WI38 (cell line): ENCODE results near the gene DCDC2.
"Not testable (repeated sequence)": the region's sequence is repeated elsewhere in the genome, so short reads cannot be mapped to it uniquely, and the experiment has no call there.

ENCODE experiments used
- H3K4me3 ChIP-seq: 2 replicates; pipeline ENCODE4 v1.5.1; 2011; ENCODE audit warnings: low read depth, mild to moderate bottlenecking, control low read depth, low read length
- TF ChIP-seq, protein P1 (sequence below): IDR thresholded peaks from 2 replicates; pipeline ENCODE4 v1.5.1; 2012; ENCODE audit warnings: low read depth, mild to moderate bottlenecking, control low read depth, low read length

Gene DCDC2

DNA sequence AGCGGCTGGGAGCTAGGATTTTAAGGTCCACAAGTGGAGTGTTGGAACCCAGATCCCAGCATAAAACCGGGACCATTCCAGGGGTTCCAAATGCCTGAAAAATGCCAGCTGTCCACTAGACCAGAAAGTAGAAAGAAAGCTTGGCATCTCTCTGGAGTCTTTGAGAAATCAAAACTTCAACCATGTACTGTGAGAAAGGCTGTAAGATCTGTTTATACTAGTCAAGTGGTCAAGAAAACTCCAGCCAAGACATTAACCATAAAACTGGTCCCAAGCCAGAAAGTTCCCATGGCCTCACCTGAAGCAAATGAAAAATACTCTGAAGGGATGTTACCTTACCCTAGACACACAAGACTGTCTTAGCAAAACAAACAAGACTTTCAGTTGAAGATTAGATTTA lies 112.6 kb downstream of the DCDC2 start:
- TF ChIP-seq, protein P1, sequence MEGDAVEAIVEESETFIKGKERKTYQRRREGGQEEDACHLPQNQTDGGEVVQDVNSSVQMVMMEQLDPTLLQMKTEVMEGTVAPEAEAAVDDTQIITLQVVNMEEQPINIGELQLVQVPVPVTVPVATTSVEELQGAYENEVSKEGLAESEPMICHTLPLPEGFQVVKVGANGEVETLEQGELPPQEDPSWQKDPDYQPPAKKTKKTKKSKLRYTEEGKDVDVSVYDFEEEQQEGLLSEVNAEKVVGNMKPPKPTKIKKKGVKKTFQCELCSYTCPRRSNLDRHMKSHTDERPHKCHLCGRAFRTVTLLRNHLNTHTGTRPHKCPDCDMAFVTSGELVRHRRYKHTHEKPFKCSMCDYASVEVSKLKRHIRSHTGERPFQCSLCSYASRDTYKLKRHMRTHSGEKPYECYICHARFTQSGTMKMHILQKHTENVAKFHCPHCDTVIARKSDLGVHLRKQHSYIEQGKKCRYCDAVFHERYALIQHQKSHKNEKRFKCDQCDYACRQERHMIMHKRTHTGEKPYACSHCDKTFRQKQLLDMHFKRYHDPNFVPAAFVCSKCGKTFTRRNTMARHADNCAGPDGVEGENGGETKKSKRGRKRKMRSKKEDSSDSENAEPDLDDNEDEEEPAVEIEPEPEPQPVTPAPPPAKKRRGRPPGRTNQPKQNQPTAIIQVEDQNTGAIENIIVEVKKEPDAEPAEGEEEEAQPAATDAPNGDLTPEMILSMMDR: no peak
- no peak overlapping the region for H3K4me3 ChIP-seq

DNA sequence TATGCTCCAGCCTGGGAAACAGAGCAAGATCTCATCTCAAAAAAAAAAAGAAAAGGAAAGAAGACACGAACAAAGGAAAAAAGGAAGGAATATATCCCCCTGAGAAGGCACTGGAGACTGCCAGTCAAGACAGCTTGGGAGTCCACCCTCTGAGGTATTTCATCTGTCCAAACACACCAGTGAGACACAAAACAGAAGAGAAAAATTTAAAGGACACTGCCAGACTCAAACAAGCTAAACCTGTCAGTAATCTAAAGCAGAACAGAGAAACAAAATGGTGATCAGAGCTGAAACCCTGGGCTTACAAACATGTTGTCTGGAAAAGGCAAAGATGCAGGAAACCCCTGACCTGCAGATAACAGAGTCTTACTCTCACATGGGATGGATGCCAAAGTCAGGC lies 114.9 kb downstream of the DCDC2 start:
- TF ChIP-seq, protein P1: no peak
- no peak overlapping the region for H3K4me3 ChIP-seq

DNA sequence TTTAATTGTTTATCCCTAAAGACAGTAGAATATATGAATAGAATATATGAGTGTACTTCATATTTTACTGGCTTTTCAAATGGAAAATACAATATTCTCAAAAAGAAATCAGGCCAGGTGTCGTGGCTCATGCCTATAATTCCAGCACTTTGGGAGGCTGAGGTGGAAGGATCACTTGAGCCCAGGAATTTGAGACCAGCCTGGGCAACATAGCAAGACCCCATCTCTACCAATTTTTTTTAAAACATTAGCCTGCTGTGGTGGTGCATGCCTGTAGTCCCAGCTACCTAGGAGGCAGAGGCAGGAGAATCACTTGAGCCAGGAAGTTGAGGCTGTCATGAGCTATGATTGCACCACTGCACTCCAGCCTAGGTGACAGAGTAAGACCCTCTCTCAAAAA lies 116.1 kb downstream of the DCDC2 start:
- not testable (repeated sequence) for H3K4me3 ChIP-seq

DNA sequence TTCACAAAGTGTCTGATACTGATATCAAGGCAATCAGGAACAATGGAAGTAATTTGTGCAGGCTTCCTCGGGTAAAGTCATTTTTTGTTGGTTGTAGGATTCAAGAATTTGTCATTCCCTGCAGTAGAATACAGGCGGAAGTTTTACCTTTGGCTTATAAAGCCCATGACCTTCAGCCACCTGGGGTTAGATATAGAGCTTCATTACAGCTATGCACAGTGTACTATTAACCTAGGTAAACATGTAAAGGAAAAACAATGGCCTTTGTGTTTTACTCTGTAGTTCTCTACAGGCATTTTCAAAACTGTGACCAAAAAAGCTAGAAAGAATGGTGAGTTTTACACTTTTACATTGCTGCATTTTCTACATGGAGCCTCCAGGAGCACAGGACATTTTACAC lies 116.9 kb downstream of the DCDC2 start:
- TF ChIP-seq, protein P1: no peak
- no peak overlapping the region for H3K4me3 ChIP-seq

DNA sequence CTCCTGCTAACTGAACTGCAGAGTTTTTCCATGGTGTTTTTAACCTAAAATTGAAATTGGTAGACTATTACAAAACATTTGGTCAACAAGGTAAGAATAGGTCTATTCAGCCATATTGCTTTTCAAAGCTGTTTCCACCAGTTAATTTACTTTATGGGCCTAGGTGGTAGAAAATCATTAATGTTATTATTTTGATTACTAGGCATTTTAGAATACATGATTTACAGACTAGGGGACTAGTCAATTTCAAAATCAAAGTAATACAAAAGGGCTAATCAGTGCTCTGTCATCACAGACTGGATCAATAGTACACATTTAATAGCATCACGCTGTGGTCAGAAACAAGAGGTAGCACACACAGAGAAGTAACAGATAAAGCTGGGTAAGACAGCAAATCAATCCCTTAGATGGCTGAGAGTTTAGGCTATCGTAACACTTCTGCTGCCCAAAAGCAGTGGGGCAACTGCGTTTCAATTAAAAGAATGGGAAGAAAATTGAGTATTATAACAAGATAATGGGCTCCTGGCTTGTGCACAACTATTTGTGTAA lies 117.4 kb downstream of the DCDC2 start:
- TF ChIP-seq, protein P1: no peak
- H3K4me3 ChIP-seq: no peak overlapping the region

DNA sequence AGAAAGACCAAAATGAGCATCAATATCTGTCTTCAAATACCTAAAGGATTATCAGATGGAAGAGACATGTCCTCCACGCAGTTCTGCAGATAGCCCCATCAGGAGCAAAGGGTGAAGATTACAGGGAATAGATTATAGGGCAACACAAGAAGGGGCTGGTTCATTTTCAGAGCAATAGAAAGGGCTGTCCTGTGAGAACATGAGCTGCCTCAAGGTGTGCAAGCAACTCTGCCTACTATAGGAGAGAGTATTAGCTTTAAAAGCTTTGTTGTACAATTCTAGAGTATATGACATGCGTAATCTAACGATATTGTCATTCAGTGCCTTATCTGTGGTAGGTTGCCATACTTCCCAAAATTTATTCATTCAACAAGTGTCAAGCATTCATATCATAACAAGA lies 119.2 kb downstream of the DCDC2 start:
- no peak overlapping the region for H3K4me3 ChIP-seq
- TF ChIP-seq, protein P1: no peak

DNA sequence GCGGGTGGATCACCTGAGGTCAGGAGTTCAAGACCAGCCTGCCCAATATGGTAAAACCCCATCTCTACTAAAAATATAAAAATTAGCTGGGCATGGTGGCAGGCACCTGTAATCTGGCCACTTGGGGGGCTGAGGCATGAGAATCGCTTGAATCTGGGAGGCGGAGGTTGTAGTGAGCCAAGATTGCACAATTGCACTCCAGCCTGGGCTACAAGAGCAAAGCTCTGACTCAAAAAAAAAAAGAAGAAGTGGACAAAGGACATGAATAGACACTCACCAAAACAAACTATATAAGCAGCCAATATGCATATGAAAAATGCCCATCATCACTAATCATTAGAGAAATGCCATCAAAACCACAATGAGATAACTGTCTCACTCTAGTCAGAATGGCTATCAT lies 121.1 kb downstream of the DCDC2 start:
- H3K4me3 ChIP-seq: not testable (repeated sequence)

DNA sequence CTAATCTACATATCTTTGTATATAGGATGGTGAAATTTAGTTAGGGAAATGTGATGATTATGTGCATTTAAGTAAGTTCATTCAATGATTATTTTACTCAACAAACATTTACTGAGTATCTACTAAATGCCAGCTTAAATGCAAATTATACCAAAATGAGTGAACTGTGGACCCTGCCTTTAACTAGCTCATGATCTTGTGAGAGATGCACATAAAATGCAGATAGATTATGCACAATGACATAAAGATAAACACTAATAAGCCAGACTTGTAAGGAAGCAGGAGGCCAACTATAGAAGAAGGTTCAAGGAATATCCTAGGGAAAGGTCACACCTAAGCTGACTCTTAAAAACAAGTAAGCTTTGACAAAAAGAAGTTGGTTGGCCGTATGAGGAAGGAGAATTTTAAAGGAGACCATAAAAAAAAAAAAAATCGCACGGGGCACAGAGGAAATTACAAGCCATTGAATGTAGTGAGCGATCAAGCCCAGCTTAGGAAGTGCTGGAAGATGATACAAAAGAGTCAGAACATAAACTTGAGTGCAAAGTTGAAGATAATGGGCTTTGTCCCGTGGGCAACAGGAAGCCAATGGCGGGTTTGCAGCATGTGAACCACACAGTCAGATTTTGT lies 123.9 kb downstream of the DCDC2 start:
- TF ChIP-seq, protein P1: no peak
- H3K4me3 ChIP-seq: no peak overlapping the region
